NAMALWA (cell line): ENCODE results near the gene MRPS16.
"Not testable (repeated sequence)": the region's sequence is repeated elsewhere in the genome, so short reads cannot be mapped to it uniquely, and the experiment has no call there.

ENCODE experiments used
- DNase-seq: peaks from one replicate; pipeline ENCODE4 v3.0.0-alpha.2; 2015; ENCODE audit warnings: low spot score

The MRPS16 gene

GRCh38 chr10:73252445-73253224 is at the start of gene MRPS16:
MRPS16 (minus strand) TSS chr10:73252644; CDS start chr10:73252482, 162 bp downstream.
- DNase-seq = peak; percentile 91

GRCh38 chr10:73296946-73297345 is 44.5 kb upstream of the MRPS16 start:
- DNase-seq = no peak

GRCh38 chr10:73293461-73293860 is 41.0 kb upstream of the MRPS16 start:
- DNase-seq = no peak

GRCh38 chr10:73289958-73290357 is 37.5 kb upstream of the MRPS16 start:
- DNase-seq = no peak

- DNase-seq = no peak
These were observed 35.0 kb upstream of the MRPS16 start for GRCh38 chr10:73287441-73287840.

- no peak for DNase-seq
These were observed 28.7 kb upstream of the MRPS16 start for GRCh38 chr10:73281097-73281496.

- DNase-seq = no peak
These were observed 12.0 kb upstream of the MRPS16 start for GRCh38 chr10:73264423-73264822.

GRCh38 chr10:73263693-73264347 is 11.4 kb upstream of the MRPS16 start:
- peak; percentile 34 for DNase-seq

GRCh38 chr10:73262880-73263555 is 10.6 kb upstream of the MRPS16 start:
- DNase-seq = no peak

- no peak for DNase-seq
These were observed 9.8 kb upstream of the MRPS16 start for GRCh38 chr10:73262105-73262730.

- no peak for DNase-seq
These were observed 9.0 kb upstream of the MRPS16 start for GRCh38 chr10:73261362-73261995.

- not testable (repeated sequence) for DNase-seq
These were observed 6.2 kb upstream of the MRPS16 start for GRCh38 chr10:73258612-73259011.

- DNase-seq = peak; percentile 53
These were observed 746 bp upstream of the MRPS16 start for GRCh38 chr10:73253225-73253555.

- no peak for DNase-seq
These were observed 580 bp downstream of the MRPS16 start for GRCh38 chr10:73251683-73252444.

GRCh38 chr10:73248259-73248724 is 4.2 kb downstream of the MRPS16 start:
- DNase-seq = peak; percentile 1

GRCh38 chr10:73247509-73248258 is 4.8 kb downstream of the MRPS16 start:
- peak; percentile 45 for DNase-seq

GRCh38 chr10:73246646-73247508 is 5.6 kb downstream of the MRPS16 start, which contains the start of gene DNAJC9:
DNAJC9 (minus strand) TSS chr10:73247255; CDS start chr10:73247189, 66 bp downstream.
- DNase-seq = peak; percentile 91

GRCh38 chr10:73246322-73246645 is 6.2 kb downstream of the MRPS16 start:
- DNase-seq = no peak

- DNase-seq = peak; percentile 5
These were observed 7.5 kb downstream of the MRPS16 start for GRCh38 chr10:73244866-73245477.
